GM13977 (cell line): ENCODE results near the gene PALLD.

Source experiments
- DNase-seq: peaks from one replicate; pipeline ENCODE4 v3.0.0; 2012; ENCODE audit warnings: low spot score
- CTCF ChIP-seq: IDR thresholded peaks from 2 replicates; pipeline ENCODE4 v1.5.1; 2012; ENCODE audit warnings: mild to moderate bottlenecking, control low read depth; ENCODE audit not compliant: insufficient read depth; ENCODE audit errors: extremely low read depth, missing control alignments
- in situ Hi-C: fragments of 300-500 bp; cut with MboI; formaldehyde crosslinking; loops from one replicate; pipeline ENCODE4 v1.12.0; 2022; ENCODE audit warnings: low sequenced_read_pairs, low pct_unique_long_range_greater_than_20kb, mixed read lengths, inconsistent platforms; ENCODE audit not compliant: unreplicated experiment

The PALLD gene

GRCh38 chr4:168483811-168484210 lies 13.0 kb upstream of the PALLD start:
- in situ Hi-C loops = no loop called here
- no peak for TF ChIP-seq CTCF
- no peak for DNase-seq

DNA sequence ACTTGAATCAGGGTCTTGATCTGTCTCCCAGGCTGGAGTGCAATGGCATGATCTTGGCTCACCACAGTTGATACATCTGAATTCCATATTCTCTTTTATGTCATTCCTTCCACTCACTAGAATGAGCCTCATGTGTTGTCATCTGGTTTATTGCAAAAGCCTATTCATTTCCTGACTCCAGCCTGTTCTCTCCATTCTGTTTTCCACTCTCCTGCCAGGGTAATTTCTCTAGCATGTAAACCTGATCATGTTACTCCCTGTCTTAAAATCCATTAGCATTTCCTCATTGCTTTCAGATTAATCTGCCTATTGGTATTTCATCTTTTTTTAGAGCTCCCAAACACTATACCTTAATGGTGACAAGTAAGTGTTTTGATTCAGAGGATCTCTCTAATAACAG lies 12.2 kb upstream of the PALLD start:
- TF ChIP-seq CTCF = no peak
- DNase-seq = no peak
- in situ Hi-C loops = no loop called here

GRCh38 chr4:168485156-168485910 lies 11.5 kb upstream of the PALLD start:
- in situ Hi-C loops = no loop called here
- TF ChIP-seq CTCF = no peak
- DNase-seq = no peak

DNA sequence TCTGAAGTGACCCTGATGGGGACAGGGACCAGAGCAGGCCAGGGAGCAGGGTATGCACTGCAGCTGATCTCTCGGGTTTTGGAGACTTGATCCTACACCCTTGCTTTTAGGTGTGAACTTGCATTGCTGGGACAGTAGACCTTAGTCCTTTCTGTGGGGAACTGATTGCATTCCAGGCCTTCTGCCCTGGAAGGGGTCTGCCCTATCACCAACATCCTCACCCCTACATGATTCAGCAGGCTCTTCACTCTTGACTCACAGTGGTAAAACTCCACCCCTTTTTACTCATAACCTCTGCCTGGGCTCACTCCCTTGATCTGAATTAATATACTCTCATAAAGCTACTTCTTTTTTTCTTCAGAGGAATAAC lies 10.0 kb upstream of the PALLD start:
- in situ Hi-C loops = no loop called here
- no peak for TF ChIP-seq CTCF
- no peak for DNase-seq

- in situ Hi-C loops = no loop called here
- no peak for TF ChIP-seq CTCF
- DNase-seq = no peak
Measured at GRCh38 chr4:168487282-168488035, 9.4 kb upstream of the PALLD start.

- in situ Hi-C loops = no loop called here
- DNase-seq = no peak
- TF ChIP-seq CTCF = no peak
Measured at GRCh38 chr4:168488869-168489274, 8.0 kb upstream of the PALLD start.
